Uterus (tissue), 2 donors: ENCODE results near the gene DUSP9.

Experiments
- CTCF ChIP-seq, 4 experiments: fragments of 200-600 bp in 2 of 4; fragments of 450-650 bp in 2 of 4; sonication (generic) in 2 of 4; IDR thresholded peaks; one replicate each; pipeline ENCODE4 v1.5.1; 2016 to 2019; ENCODE audit warnings: antibody characterized with exemption in 4 of 4, mild to moderate bottlenecking in 2 of 4, moderate library complexity in 1 of 4
- POLR2A ChIP-seq, 2 donors: fragments of 450-650 bp; IDR thresholded peaks; one replicate each; pipeline ENCODE4 v1.6.1; 2016; ENCODE audit warnings: antibody characterized with exemption in 2 of 2, mild to moderate bottlenecking in 1 of 2, moderate library complexity in 1 of 2

DNA sequence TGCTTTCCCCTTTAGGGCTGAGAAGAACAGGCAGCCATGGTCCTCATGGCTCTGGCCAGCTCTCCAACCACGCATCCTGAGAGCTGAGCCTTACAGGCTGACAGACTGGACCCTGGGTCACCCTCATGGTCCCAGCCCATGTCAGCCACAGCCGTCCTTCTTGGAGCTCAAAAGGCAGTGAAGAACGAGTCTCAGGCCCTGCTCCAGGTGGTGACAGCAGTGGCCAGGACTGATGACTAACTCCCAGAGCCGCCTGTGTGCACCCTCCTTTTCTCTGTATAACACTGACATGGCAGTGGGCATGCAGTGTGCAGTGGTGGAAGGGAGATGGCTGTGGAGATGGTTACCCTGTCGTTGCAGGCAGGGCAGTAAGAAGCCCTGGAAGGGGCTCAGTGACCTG, 10.3 kb upstream of the DUSP9 start:
- TF ChIP-seq POLR2A (IDR thresholded peaks at IDR 0.05) (no peak), CTCF (IDR thresholded peaks at IDR 0.05) (no peak)
